ENCODE measurements around the gene ATG101. TPM values are rescaled to one million over a fixed set of nuclear protein-coding genes. Genes with fewer than 3 reads are reported as not detected.

The ATG101 gene
- total and polyA plus RNA-seq, 2 of the 8 experiments (the other 6 are each of a cell fraction or from before 2014, with no cell fraction given): 49.8 to 55.9 TPM

- TF ChIP-seq E2F6 (IDR thresholded peaks at IDR 0.05) (0 out of 2 replicates have a peak, but pooled peaks have one; percentile 29), TAF1 (IDR thresholded peaks at IDR 0.05; ENCODE audit: low read depth, low read length) (no peak), CHD2 (IDR thresholded peaks at IDR 0.05; ENCODE audit: low read length) (no peak), CTCF (IDR thresholded peaks at IDR 0.05; ENCODE audit: control extremely low read depth in 1 of 3, insufficient read depth in 1 of 3, low read depth in 1 of 3, low read length in 3 of 3) (peak; percentile 73 to 83 (median 78)), MAX (IDR thresholded peaks at IDR 0.05) (peak; percentile 29; the same call in 1 of the 2 replicates), TEAD4 (IDR thresholded peaks at IDR 0.05; ENCODE audit: low read depth, low read length) (0 out of 2 replicates have a peak, but pooled peaks have one; percentile 39), YY1 (IDR thresholded peaks at IDR 0.05; ENCODE audit: low read depth, low read length) (0 out of 2 replicates have a peak, but pooled peaks have one; percentile 28), PHF8 (conservative IDR thresholded peaks at IDR 0.05; ENCODE audit: low read depth, low read length) (no peak), RNF2 (IDR thresholded peaks at IDR 0.05; ENCODE audit: borderline replicate concordance, low read depth, low read length, missing control alignments, poor library complexity, severe bottlenecking) (no peak)
Observed at GRCh38 chr12:52121824-52122539, 52.2 kb downstream of the ATG101 start (continued).

Measured in H1 (cell line).